WTC11 (cell line): ENCODE measurements around the gene BEGAIN. TPM values are rescaled to one million over a fixed set of nuclear protein-coding genes. Genes with fewer than 3 reads are reported as not detected.

ENCODE experiments used
- ATAC-seq: fragments of 200-7000 bp; cut with Tn5 transposase; 2 replicates; pipeline ENCODE4 v1.10.0; 2021; ENCODE audit warnings: mild to moderate bottlenecking, moderate library complexity
- CTCF ChIA-PET: fragments of 300-600 bp; sonication (Branson Sonifier 250); formaldehyde crosslinking; loops from one replicate; lab custom pipeline; 2021; ENCODE audit warnings: antibody characterized with exemption; lab: Charles Lee
- POLR2A ChIA-PET: fragments of 350-600 bp; sonication (Branson Sonifier 250); formaldehyde crosslinking; loops from one replicate; lab custom pipeline; 2021; ENCODE audit warnings: antibody characterized with exemption; lab: Charles Lee
- DNase-seq: peaks from one replicate; pipeline ENCODE4 v3.0.0; 2021; ENCODE audit warnings: low spot score
- H3K27ac Mint-ChIP-seq: 2 replicates; pipeline ENCODE4 v1.8.0; 2021; ENCODE audit warnings: mixed read lengths
- H3K27me3 Mint-ChIP-seq: 2 replicates; pipeline ENCODE4 v1.8.0; 2021; ENCODE audit warnings: low read depth, mild to moderate bottlenecking, moderate library complexity, mixed read lengths
- H3K36me3 Mint-ChIP-seq: 2 replicates; pipeline ENCODE4 v1.8.0; 2021; ENCODE audit warnings: mixed read lengths
- H3K4me1 Mint-ChIP-seq: 2 replicates; pipeline ENCODE4 v1.8.0; 2022; ENCODE audit warnings: mixed read lengths
- H3K4me3 Mint-ChIP-seq: 2 replicates; pipeline ENCODE4 v1.8.0; 2021; ENCODE audit warnings: mild to moderate bottlenecking, moderate library complexity, mixed read lengths
- H3K9me3 Mint-ChIP-seq: 2 replicates; pipeline ENCODE4 v1.8.0; 2021; ENCODE audit warnings: mixed read lengths
- CBFB ChIP-seq: sonication (generic); formaldehyde crosslinking; IDR thresholded peaks from 2 replicates; pipeline ENCODE4 v1.8.1; 2022; ENCODE audit warnings: mild to moderate bottlenecking, low read depth, missing genetic modification reagents
- CTCF ChIP-seq: fragments of 200-600 bp; IDR thresholded peaks from 2 replicates; pipeline ENCODE4 v1.8.0; 2022; ENCODE audit warnings: antibody characterized with exemption
- GABPB1 ChIP-seq: sonication (generic); formaldehyde crosslinking; IDR thresholded peaks from 2 replicates; pipeline ENCODE4 v1.8.1; 2023; ENCODE audit warnings: mild to moderate bottlenecking, missing genetic modification reagents
- HMGA2 ChIP-seq: fragments of 250-450 bp; sonication (Bioruptor Pico); IDR thresholded peaks from 2 replicates; pipeline ENCODE4 v1.4.0; 2021; ENCODE audit warnings: mild to moderate bottlenecking, moderate library complexity
- IRF2 ChIP-seq: sonication (generic); formaldehyde crosslinking; IDR thresholded peaks from 2 replicates; pipeline ENCODE4 v1.8.0; 2022; ENCODE audit warnings: low read depth, missing genetic modification reagents, borderline replicate concordance
- KAT7 ChIP-seq: sonication (generic); formaldehyde crosslinking; IDR thresholded peaks from 2 replicates; pipeline ENCODE4 v1.8.1; 2023; ENCODE audit warnings: missing genetic modification reagents, mild to moderate bottlenecking, borderline replicate concordance
- MXD4 ChIP-seq: fragments of 250-450 bp; sonication (Bioruptor Pico); IDR thresholded peaks from 2 replicates; pipeline ENCODE4 v1.8.0; 2021; ENCODE audit warnings: mild to moderate bottlenecking, moderate library complexity, borderline replicate concordance
- NFATC4 ChIP-seq: fragments of 250-450 bp; sonication (Bioruptor Pico); IDR thresholded peaks from 2 replicates; pipeline ENCODE4 v1.9.0; 2021; ENCODE audit warnings: mild to moderate bottlenecking
- NFYB ChIP-seq: sonication (generic); formaldehyde crosslinking; conservative IDR thresholded peaks from 2 replicates; pipeline ENCODE4 v1.8.0; 2022; ENCODE audit warnings: low read depth, missing genetic modification reagents
- NR2C2 ChIP-seq: sonication (generic); formaldehyde crosslinking; IDR thresholded peaks from 2 replicates; pipeline ENCODE4 v1.8.0; 2022; ENCODE audit warnings: mild to moderate bottlenecking, missing genetic modification reagents
- OVOL2 ChIP-seq: fragments of 250-450 bp; sonication (Bioruptor Pico); IDR thresholded peaks from 2 replicates; pipeline ENCODE4 v1.9.0; 2021; ENCODE audit warnings: mild to moderate bottlenecking, borderline replicate concordance
- PREB ChIP-seq: sonication (generic); formaldehyde crosslinking; IDR thresholded peaks from 2 replicates; pipeline ENCODE4 v1.8.1; 2022; ENCODE audit warnings: mild to moderate bottlenecking, missing genetic modification reagents, moderate library complexity, borderline replicate concordance
- ZBTB43 ChIP-seq: sonication (generic); formaldehyde crosslinking; IDR thresholded peaks from 2 replicates; pipeline ENCODE4 v1.8.1; 2023; ENCODE audit warnings: mild to moderate bottlenecking, missing genetic modification reagents
- ZMAT4 ChIP-seq: fragments of 250-450 bp; sonication (Bioruptor Pico); IDR thresholded peaks from 2 replicates; pipeline ENCODE4 v1.9.0; 2021; ENCODE audit warnings: mild to moderate bottlenecking
- ZNF263 ChIP-seq: sonication (generic); formaldehyde crosslinking; IDR thresholded peaks from 2 replicates; pipeline ENCODE4 v1.8.1; 2022; ENCODE audit warnings: low read depth, mild to moderate bottlenecking, moderate library complexity, missing genetic modification reagents
- ZNF512 ChIP-seq: sonication (generic); formaldehyde crosslinking; IDR thresholded peaks from 2 replicates; pipeline ENCODE4 v1.8.1; 2022; ENCODE audit warnings: missing genetic modification reagents, borderline replicate concordance
- total RNA-seq: library from RNA; stranded (reverse); gene quantifications from 3 replicates; pipeline ENCODE4 v1.2.3, GENCODE V29; 2021
- TF ChIP-seq, protein P1 (sequence below): fragments of 250-450 bp; sonication (Bioruptor Pico); IDR thresholded peaks from 2 replicates; pipeline ENCODE4 v1.9.0; 2021; ENCODE audit warnings: mild to moderate bottlenecking, borderline replicate concordance
- TF ChIP-seq, protein P2 (sequence below): sonication (generic); formaldehyde crosslinking; IDR thresholded peaks from 2 replicates; pipeline ENCODE4 v1.8.0; 2022; ENCODE audit warnings: missing genetic modification reagents
- TF ChIP-seq, protein P3 (sequence below): sonication (generic); formaldehyde crosslinking; IDR thresholded peaks from 2 replicates; pipeline ENCODE4 v1.8.1; 2022; ENCODE audit warnings: low read depth, mild to moderate bottlenecking, moderate library complexity, missing genetic modification reagents, borderline replicate concordance

The BEGAIN gene
- total RNA-seq, 1 experiment from 2014 or later: 1.3 TPM

DNA sequence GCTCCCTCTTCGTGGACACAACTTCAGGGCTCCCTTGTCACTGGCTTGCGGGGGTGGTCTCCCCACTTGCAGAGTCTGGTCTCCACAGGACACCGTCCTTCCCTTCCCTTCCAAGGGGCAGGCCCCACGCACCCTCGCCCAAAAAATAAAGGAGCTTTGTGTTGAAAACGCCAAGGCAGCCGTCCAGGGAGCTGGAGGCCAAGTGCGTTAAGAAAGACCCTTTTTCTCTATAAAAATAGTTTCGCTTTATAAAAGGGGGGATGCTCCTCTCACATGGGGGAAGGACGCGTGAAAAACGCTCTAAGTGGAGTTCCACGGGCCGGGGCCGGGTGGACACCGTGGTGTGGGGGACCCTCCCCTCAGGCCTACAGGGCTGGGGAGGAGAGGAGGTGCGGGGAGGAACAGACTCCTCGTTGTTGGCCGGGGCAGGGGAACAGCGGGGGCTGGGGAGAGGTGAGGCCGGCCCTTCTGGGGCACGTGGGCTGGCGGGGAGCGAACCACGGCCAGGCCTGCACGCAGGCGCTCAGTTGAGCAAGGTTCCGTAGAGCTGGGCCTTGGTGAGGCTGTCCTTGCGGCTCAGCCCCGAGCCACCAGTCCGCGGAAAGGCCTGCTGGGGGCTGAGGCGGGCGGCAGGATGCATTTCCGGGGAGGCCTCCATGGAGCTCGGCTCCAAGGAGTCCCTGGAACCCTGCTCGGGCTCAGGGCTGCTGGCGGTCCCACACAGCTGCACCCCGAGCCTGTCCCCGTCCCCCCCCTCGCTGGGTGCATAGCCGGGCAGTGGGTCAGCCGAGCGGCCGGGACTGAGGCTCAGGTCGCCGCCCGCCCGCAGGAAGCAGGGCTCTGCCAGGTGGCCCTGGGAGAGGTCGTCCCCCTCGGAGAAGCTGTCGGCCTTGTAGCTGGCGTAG, 49.5 kb downstream of the BEGAIN start:
- DNase-seq: peak; percentile 20
- CTCF ChIA-PET: interaction anchor here (0.9 to 4.5 kb wide), 8 partner anchors 13 to 125 kb away, joined by 3 to 56 read pairs (median 4); no protein-coding TSS in a partner anchor
- no peaks in the 10 kb centered on the region for H3K9me3 Mint-ChIP-seq
- POLR2A ChIA-PET: interaction anchor here (0.5 kb wide), 1 partner anchor 60 kb away, joined by 3 read pairs; no protein-coding TSS in a partner anchor
- peaks cover 3% of the 10 kb centered on the region; the same call in 1 of the 2 replicates for H3K4me1 Mint-ChIP-seq
- peak; percentile 30 for ATAC-seq
- no peak overlapping the region for H3K27ac Mint-ChIP-seq
- no peaks in the 10 kb centered on the region for H3K36me3 Mint-ChIP-seq
- no peaks in the 10 kb centered on the region for H3K27me3 Mint-ChIP-seq
- no peak overlapping the region for H3K4me3 Mint-ChIP-seq
- TF ChIP-seq, protein P1, sequence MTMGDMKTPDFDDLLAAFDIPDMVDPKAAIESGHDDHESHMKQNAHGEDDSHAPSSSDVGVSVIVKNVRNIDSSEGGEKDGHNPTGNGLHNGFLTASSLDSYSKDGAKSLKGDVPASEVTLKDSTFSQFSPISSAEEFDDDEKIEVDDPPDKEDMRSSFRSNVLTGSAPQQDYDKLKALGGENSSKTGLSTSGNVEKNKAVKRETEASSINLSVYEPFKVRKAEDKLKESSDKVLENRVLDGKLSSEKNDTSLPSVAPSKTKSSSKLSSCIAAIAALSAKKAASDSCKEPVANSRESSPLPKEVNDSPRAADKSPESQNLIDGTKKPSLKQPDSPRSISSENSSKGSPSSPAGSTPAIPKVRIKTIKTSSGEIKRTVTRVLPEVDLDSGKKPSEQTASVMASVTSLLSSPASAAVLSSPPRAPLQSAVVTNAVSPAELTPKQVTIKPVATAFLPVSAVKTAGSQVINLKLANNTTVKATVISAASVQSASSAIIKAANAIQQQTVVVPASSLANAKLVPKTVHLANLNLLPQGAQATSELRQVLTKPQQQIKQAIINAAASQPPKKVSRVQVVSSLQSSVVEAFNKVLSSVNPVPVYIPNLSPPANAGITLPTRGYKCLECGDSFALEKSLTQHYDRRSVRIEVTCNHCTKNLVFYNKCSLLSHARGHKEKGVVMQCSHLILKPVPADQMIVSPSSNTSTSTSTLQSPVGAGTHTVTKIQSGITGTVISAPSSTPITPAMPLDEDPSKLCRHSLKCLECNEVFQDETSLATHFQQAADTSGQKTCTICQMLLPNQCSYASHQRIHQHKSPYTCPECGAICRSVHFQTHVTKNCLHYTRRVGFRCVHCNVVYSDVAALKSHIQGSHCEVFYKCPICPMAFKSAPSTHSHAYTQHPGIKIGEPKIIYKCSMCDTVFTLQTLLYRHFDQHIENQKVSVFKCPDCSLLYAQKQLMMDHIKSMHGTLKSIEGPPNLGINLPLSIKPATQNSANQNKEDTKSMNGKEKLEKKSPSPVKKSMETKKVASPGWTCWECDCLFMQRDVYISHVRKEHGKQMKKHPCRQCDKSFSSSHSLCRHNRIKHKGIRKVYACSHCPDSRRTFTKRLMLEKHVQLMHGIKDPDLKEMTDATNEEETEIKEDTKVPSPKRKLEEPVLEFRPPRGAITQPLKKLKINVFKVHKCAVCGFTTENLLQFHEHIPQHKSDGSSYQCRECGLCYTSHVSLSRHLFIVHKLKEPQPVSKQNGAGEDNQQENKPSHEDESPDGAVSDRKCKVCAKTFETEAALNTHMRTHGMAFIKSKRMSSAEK: no peak
- TF ChIP-seq NFATC4 (CRISPR knock-in tag) (no peak), ZNF512 (CRISPR knock-in tag) (no peak), OVOL2 (no peak), IRF2 (CRISPR knock-in tag) (no peak), ZNF263 (CRISPR knock-in tag) (no peak), PREB (CRISPR knock-in tag) (no peak), MXD4 (CRISPR knock-in tag) (no peak), NFYB (no peak), ZMAT4 (CRISPR knock-in tag) (no peak), CTCF (no peak), HMGA2 (no peak), GABPB1 (no peak), KAT7 (CRISPR knock-in tag) (no peak), ZBTB43 (CRISPR knock-in tag) (no peak), NR2C2 (CRISPR knock-in tag) (no peak), CBFB (CRISPR knock-in tag) (no peak)
- TF ChIP-seq, protein P2, sequence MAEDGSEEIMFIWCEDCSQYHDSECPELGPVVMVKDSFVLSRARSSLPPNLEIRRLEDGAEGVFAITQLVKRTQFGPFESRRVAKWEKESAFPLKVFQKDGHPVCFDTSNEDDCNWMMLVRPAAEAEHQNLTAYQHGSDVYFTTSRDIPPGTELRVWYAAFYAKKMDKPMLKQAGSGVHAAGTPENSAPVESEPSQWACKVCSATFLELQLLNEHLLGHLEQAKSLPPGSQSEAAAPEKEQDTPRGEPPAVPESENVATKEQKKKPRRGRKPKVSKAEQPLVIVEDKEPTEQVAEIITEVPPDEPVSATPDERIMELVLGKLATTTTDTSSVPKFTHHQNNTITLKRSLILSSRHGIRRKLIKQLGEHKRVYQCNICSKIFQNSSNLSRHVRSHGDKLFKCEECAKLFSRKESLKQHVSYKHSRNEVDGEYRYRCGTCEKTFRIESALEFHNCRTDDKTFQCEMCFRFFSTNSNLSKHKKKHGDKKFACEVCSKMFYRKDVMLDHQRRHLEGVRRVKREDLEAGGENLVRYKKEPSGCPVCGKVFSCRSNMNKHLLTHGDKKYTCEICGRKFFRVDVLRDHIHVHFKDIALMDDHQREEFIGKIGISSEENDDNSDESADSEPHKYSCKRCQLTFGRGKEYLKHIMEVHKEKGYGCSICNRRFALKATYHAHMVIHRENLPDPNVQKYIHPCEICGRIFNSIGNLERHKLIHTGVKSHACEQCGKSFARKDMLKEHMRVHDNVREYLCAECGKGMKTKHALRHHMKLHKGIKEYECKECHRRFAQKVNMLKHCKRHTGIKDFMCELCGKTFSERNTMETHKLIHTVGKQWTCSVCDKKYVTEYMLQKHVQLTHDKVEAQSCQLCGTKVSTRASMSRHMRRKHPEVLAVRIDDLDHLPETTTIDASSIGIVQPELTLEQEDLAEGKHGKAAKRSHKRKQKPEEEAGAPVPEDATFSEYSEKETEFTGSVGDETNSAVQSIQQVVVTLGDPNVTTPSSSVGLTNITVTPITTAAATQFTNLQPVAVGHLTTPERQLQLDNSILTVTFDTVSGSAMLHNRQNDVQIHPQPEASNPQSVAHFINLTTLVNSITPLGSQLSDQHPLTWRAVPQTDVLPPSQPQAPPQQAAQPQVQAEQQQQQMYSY: no peak
- TF ChIP-seq, protein P3, sequence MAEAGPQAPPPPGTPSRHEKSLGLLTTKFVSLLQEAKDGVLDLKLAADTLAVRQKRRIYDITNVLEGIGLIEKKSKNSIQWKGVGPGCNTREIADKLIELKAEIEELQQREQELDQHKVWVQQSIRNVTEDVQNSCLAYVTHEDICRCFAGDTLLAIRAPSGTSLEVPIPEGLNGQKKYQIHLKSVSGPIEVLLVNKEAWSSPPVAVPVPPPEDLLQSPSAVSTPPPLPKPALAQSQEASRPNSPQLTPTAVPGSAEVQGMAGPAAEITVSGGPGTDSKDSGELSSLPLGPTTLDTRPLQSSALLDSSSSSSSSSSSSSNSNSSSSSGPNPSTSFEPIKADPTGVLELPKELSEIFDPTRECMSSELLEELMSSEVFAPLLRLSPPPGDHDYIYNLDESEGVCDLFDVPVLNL (CRISPR knock-in tag): no peak
